Measurements from ENCODE around the gene ISCA2. TPM values are rescaled to one million over a fixed set of nuclear protein-coding genes. Genes with fewer than 3 reads are reported as not detected.
A peak's percentile ranks its signal among the peaks of the same experiment; 100 is the strongest.
"Not testable (repeated sequence)": the region's sequence is repeated elsewhere in the genome, so short reads cannot be mapped to it uniquely, and the experiment has no call there.

The ISCA2 gene
- total RNA-seq, 2 donors from 2014 or later, result 14.4 to 21.3 TPM

DNA sequence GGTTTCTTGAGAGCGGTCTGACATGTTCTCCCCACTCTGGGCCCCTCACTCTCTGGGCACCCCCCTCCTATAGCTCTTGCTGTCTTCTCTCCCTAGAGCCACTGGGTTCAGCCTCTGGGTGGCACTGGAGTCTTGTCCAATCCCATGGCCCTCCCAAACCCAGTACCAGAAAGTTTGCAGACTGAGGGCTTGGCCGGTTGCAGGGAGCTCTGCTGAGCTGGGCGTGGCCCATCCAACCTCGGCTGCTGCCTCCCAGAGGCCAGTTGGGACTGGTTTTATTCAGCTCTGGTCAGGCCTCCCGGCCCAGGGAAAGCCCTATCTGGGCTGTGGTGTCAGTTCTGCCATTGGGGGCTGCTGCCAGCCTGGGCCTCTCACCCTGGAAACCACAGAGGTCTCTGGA lies 37.9 kb downstream of the ISCA2 start:
- Mint-ChIP-seq H3K4me3 (no peak overlapping the region), H3K27me3 (peaks cover 5% of the 10 kb centered on the region), H3K4me1 (peaks cover 4% of the 10 kb centered on the region), H3K27ac (no peak overlapping the region), H3K36me3 (ENCODE audit: low read depth) (no peaks in the 10 kb centered on the region)
- DNase-seq (no peak), ATAC-seq (no peak)
- no peaks in the 10 kb centered on the region for H3K9me3 ChIP-seq (ENCODE audit: control insufficient read depth, low read length, poor library complexity, severe bottlenecking)

DNA sequence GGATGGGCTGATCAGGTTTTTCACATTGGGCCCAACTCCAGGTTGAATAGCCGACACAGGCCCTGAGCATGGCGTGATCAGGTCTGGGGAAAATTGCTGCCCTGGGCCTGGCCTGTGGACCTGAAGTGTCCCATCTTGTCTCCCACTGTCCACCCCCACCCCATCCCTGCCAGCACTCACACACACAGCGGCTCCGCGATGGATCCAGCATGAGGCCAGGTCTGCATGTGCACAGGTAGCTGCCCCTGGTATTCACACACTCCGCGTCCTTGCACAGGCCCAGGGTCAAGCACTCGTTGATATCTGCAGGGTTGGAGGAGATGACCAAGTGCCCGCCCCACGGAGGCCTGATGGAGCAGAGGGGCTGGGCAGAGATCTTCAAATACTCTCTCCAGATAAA lies 38.7 kb downstream of the ISCA2 start:
- Mint-ChIP-seq H3K27ac (no peak overlapping the region), H3K36me3 (ENCODE audit: low read depth) (no peaks in the 10 kb centered on the region), H3K4me3 (no peak overlapping the region), H3K4me1 (peaks cover 4% of the 10 kb centered on the region), H3K27me3 (peaks cover 4% of the 10 kb centered on the region)
- ATAC-seq, result no peak
- no peak for DNase-seq
- H3K9me3 ChIP-seq (ENCODE audit: control insufficient read depth, low read length, poor library complexity, severe bottlenecking), result no peaks in the 10 kb centered on the region

DNA sequence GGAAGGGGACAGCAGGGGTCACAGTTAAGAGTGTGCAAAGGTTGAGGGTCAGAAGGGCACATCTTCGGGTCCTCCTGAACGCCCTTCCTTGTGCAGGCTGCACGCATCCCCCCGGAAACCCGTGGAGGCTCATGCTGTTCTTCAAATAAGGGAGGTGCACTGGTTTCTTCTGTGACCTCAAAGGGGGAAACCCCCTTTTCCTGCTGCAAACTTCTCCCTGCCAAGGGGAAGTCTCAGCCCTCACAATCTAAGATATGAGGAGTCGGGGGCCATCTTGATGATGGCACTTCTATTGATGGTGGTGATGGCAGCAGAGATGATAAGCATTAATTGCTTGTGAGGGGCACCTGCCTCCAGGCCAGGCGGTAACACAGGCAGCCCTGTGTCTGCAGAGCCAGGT lies 40.0 kb downstream of the ISCA2 start:
- Mint-ChIP-seq H3K4me3 (peak overlapping the region; percentile 12), H3K27ac (peak overlapping the region; percentile 57), H3K27me3 (peaks cover 10% of the 10 kb centered on the region), H3K36me3 (ENCODE audit: low read depth) (no peaks in the 10 kb centered on the region), H3K4me1 (peaks cover 4% of the 10 kb centered on the region)
- H3K9me3 ChIP-seq (ENCODE audit: control insufficient read depth, low read length, poor library complexity, severe bottlenecking), result no peaks in the 10 kb centered on the region
- no peak for DNase-seq
- ATAC-seq, result no peak

DNA sequence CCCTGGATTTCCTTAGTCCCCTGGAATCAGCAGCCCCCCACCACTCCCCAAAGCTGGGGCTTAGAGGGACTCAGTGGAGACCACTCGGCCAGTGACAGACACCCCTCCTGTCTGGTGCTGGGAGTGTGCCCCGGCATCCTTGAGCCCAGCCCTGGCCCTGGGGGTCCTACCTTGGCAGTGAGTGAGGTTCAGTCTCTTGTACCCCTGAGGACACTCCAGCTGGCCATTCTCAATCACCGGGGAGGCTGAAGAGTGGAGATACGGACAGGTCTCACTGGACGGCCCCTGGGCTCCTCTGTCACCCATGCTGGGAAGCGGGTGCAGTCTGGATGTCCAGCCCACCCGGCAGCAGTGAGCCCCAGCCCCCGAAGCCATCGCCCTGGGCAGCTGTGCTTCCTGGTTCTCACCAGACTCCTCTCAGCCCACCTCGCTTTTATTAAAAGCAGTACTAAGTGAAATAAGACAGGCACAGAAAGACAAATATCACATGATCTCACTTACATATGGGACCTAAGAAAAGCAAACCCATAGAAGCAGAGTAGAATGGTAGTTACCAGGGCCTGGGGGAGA lies 42.3 kb downstream of the ISCA2 start:
- H3K9me3 ChIP-seq (ENCODE audit: control insufficient read depth, low read length, poor library complexity, severe bottlenecking), result no peaks in the 10 kb centered on the region
- Mint-ChIP-seq H3K4me1 (peaks cover 4% of the 10 kb centered on the region), H3K27me3 (peaks cover 20% of the 10 kb centered on the region), H3K27ac (no peak overlapping the region), H3K4me3 (no peak overlapping the region), H3K36me3 (ENCODE audit: low read depth) (no peaks in the 10 kb centered on the region)
- ATAC-seq, result no peak
- DNase-seq, result no peak

DNA sequence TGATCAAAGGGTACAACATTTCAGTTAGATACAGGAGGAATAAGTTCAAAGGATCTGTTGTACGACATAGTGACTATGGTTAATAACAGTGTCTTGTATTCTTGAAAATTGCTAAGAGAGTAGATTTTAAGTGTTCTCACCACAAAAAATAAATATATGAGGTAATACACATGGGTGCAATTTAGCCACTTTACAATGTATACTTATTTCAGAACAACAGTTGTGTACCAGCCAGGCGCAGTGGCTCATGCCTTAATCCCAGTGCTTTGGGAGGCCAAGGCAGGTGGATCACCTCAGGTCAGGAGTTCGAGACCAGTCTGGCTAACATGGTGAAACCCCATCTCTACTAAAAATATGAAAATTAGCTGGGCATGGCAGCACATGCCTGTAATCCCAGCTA lies 42.8 kb downstream of the ISCA2 start:
- not testable (repeated sequence) for H3K36me3 Mint-ChIP-seq (ENCODE audit: low read depth); ATAC-seq; H3K9me3 ChIP-seq (ENCODE audit: control insufficient read depth, low read length, poor library complexity, severe bottlenecking); DNase-seq; H3K4me1 Mint-ChIP-seq; H3K4me3 Mint-ChIP-seq; H3K27ac Mint-ChIP-seq
- H3K27me3 Mint-ChIP-seq, result peaks cover 20% of the 10 kb centered on the region

DNA sequence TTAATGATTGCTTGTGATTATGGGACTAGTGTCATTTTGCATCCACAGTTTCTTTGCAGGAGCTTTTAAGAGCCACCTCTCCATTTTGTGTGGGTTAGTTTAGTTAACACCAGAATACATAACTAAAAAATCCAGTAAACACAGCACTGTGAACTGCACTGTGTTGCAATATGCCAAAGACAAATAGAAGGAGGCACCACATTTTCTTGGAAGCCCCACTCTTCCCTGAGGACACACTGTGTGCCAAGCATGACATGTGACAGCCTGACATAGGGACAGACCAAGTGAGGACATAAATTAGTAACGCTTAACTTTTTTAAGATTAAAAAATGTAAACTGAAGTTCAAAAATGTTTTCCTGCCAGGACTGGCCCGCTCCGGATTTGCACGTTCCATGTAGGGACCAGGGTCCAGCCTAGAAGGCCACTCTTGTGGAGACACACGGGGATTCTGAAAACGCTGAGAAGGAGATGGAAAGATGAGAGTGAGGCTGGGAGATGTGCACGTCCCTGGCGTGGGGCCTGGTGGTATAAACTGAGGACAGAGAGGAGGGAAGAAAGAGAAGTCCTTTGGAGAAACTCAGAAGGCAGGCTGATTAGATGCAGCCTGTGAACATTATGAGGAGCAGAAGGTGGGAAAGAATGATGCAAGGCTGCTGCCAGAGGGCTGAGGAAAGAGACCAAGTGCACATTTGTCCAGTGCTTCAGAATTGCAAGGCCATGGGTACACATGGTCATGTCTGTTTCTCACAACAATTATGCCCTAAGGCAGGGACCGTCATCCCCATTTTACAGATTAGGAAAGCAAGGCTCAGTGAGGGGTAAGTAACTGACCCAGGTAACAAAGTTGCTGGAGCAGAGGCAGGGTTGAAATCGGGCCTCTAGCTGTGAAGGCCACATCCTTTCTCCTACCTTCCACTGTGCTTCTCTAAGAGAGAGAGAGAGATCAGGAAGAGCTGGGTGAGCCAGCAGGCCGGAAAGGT lies 45.1 kb downstream of the ISCA2 start:
- no peaks in the 10 kb centered on the region for H3K4me1 Mint-ChIP-seq
- H3K4me3 Mint-ChIP-seq, result no peak overlapping the region
- no peak for ATAC-seq
- H3K36me3 Mint-ChIP-seq (ENCODE audit: low read depth), result no peaks in the 10 kb centered on the region
- no peaks in the 10 kb centered on the region for H3K9me3 ChIP-seq (ENCODE audit: control insufficient read depth, low read length, poor library complexity, severe bottlenecking)
- H3K27me3 Mint-ChIP-seq, result peaks cover 19% of the 10 kb centered on the region
- no peak overlapping the region for H3K27ac Mint-ChIP-seq
- no peak for DNase-seq

DNA sequence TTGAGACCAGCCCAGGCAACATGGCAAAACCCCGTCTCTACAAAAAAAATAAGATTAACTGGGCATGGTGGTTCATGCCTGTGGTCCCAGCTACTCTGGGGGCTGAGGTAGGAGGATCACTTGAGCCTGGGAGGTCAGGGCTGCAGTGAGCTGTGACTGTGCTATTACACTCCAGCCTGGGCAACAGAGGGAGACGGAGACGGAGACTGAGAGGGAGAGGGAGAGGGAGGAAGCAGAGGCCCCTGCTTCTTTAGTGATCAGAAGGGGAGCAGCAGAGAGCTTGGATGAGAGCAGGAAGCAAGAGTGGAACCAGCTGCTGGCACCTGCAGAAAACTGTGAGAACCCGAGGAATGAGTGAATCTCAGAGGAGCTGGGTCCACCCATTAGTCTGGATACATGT lies 45.9 kb downstream of the ISCA2 start:
- Mint-ChIP-seq H3K27me3 (peaks cover 23% of the 10 kb centered on the region), H3K36me3 (ENCODE audit: low read depth) (no peaks in the 10 kb centered on the region), H3K4me3 (no peak overlapping the region), H3K27ac (no peak overlapping the region), H3K4me1 (no peaks in the 10 kb centered on the region)
- no peak for ATAC-seq
- H3K9me3 ChIP-seq (ENCODE audit: control insufficient read depth, low read length, poor library complexity, severe bottlenecking), result no peaks in the 10 kb centered on the region
- no peak for DNase-seq

DNA sequence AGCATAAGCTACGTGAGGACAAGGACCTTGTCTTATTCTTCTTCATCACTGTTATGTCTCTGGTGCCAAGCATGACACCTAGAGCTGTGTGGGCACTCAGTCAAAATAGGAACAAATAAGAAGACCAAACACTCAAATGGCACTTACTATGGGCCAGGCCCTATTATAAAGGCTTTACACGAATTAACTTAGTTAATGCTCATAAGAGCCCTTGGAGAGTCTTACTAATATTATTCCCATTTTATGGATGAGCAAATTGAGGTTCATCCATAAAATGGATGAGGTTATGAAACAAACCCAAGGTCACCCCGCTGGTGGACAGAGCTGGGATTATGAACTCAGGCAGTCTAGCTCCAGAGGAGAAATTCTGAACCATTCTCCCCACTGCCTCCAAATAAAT lies 47.7 kb downstream of the ISCA2 start:
- no peak for ATAC-seq
- H3K27me3 Mint-ChIP-seq, result peaks cover 29% of the 10 kb centered on the region
- H3K4me1 Mint-ChIP-seq, result no peaks in the 10 kb centered on the region

DNA sequence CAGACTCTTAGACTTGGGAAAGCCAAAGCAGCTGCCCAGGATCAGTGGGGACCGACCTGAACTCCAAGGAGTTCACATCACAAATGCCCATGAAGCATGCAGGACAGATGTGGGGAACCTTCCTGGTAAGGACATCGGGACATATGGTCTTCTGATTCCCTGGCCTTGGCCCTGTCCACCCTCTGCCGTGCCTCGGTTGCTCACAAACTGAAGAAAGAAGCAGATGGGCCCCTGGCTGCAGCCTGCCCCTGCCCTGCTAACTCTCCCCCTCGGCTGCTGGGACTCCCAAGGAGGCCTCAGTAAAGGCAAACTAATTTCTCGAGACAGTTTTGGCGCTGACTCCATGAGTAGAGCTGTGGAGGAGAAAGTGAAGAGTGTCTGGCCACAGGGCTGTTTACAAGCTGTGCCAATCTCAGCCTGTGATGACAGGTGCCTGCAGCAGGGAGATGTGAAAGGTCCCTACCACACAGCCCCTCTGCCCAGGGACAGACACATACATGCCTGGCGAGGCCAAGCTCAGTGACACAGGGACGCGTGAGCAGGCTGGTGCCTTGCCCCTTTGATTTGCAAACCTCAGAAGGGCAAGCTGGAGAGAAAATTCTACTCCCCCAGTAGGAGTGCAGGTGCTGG lies 48.6 kb downstream of the ISCA2 start:
- H3K27ac Mint-ChIP-seq, result no peak overlapping the region
- no peaks in the 10 kb centered on the region for H3K4me1 Mint-ChIP-seq
- H3K9me3 ChIP-seq (ENCODE audit: control insufficient read depth, low read length, poor library complexity, severe bottlenecking), result no peaks in the 10 kb centered on the region
- ATAC-seq, result no peak
- H3K4me3 Mint-ChIP-seq, result no peak overlapping the region
- peaks cover 29% of the 10 kb centered on the region for H3K27me3 Mint-ChIP-seq
- H3K36me3 Mint-ChIP-seq (ENCODE audit: low read depth), result no peaks in the 10 kb centered on the region
- no peak for DNase-seq

More for the DNA sequence above, 47.7 kb downstream of the ISCA2 start:
- H3K4me3 Mint-ChIP-seq, result no peak overlapping the region
- no peaks in the 10 kb centered on the region for H3K9me3 ChIP-seq (ENCODE audit: control insufficient read depth, low read length, poor library complexity, severe bottlenecking)
- H3K27ac Mint-ChIP-seq, result no peak overlapping the region
- no peak for DNase-seq
- H3K36me3 Mint-ChIP-seq (ENCODE audit: low read depth), result no peaks in the 10 kb centered on the region

DNA sequence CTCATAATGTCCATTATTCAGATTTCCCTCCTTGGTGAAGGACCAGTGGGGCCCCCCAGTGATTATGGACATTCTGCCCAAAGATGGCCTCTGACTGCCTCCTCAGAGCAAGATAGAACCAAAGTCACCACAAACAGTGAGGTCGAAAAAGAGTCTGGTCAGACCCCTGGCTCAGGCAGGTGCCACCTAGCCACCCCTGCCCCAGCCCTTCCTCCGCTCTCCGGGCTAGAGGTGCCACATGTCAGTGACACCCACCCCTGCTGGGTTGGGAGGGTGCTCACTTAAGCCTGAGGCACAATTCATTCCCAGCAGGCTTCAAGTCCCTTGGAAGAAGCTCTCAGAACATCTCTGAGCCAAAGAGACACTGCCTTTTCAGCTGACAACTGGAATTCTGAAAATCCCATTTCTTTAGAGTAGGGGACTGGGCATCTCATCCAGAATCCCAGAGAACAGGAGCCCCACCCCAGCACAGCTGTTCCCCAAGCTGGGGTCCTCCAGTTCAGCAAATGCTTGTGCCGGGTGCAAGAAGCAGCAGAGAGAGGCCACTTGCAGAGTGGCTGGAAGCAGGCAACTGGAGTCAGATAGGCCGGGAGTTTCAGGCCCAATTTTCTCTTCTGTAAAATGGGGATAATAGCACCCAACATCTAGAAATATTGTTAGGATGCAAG lies 50.3 kb downstream of the ISCA2 start:
- ATAC-seq, result no peak
- Mint-ChIP-seq H3K4me1 (peaks cover 2% of the 10 kb centered on the region), H3K36me3 (ENCODE audit: low read depth) (peaks cover 2% of the 10 kb centered on the region), H3K27me3 (peaks cover 24% of the 10 kb centered on the region), H3K27ac (no peak overlapping the region), H3K4me3 (no peak overlapping the region)
- no peak for DNase-seq
- no peaks in the 10 kb centered on the region for H3K9me3 ChIP-seq (ENCODE audit: control insufficient read depth, low read length, poor library complexity, severe bottlenecking)

DNA sequence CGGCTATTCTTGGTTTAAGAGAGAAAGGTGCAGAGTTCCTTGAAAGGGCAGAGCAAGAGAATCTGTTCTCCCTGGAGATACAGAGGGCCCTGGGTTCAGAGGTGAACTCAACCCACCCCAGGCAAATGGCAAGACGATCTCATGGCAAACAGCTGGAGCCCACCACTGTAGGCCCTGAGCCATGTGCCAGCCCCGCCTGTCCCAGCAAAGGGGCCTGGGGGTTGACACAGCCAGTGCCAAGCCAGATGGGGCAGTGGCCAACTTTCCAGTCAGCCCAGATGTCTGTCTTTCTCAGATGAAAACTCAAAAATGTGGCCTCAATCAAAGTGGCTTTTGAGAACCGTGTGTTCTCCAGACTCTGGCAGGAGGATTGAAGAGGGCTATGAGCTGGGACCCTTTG lies 51.8 kb downstream of the ISCA2 start:
- DNase-seq (no peak), ATAC-seq (no peak)
- Mint-ChIP-seq H3K27ac (no peak overlapping the region), H3K27me3 (peaks cover 18% of the 10 kb centered on the region), H3K4me1 (peaks cover 2% of the 10 kb centered on the region), H3K4me3 (no peak overlapping the region), H3K36me3 (ENCODE audit: low read depth) (peaks cover 2% of the 10 kb centered on the region)
- no peaks in the 10 kb centered on the region for H3K9me3 ChIP-seq (ENCODE audit: control insufficient read depth, low read length, poor library complexity, severe bottlenecking)

DNA sequence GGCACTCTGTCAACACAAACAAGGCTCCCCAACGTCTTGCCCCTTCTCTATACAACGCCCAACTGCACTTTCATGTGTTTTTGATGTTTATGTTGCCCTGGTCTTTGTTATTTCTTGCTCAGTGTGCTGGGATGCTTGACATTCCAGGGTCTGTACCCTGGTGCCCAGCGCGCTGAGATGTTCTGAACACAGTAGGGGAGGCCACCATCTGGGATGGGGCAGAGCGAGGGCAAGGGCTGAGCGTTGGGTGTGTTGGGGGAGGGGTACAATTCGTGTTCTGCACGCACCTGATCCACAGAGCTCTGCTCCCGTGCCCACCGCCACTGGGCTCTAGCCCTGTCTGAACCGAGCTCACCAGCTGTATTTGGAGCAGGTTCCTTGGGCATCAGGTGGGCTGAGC lies 52.9 kb downstream of the ISCA2 start:
- peaks cover 2% of the 10 kb centered on the region for H3K36me3 Mint-ChIP-seq (ENCODE audit: low read depth)
- no peaks in the 10 kb centered on the region for H3K9me3 ChIP-seq (ENCODE audit: control insufficient read depth, low read length, poor library complexity, severe bottlenecking)
- no peak overlapping the region for H3K27ac Mint-ChIP-seq
- H3K4me3 Mint-ChIP-seq, result no peak overlapping the region
- peaks cover 18% of the 10 kb centered on the region for H3K27me3 Mint-ChIP-seq
- H3K4me1 Mint-ChIP-seq, result peaks cover 2% of the 10 kb centered on the region
- DNase-seq (no peak), ATAC-seq (no peak)
